Measurements from ENCODE around the gene REC114.
A peak's percentile ranks its signal among the peaks of the same experiment; 100 is the strongest.

REC114 gene

DNA sequence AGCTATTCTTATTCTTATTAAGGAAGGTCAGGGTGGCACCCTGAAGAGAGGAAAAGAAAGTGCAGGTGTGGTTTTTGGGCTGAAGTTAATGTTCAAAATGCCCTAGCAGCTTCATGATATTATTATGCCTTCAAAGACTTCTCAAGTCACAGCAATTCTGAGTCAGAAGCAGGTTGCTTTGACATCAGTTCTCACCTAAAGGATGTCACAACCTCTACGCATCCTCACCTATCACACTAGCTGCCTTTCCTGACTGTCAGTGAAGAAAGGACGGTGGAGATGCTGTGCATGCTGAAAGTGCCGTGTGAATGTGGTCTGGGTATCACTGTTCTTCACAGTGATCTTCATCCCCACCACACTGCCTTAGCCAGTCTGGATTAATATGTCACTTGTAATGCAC is 140.6 kb downstream of the REC114 start:
- no peak for DNase-seq

GRCh38 chr15:73584699-73585420 is 141.9 kb downstream of the REC114 start:
- no peak for DNase-seq

DNA sequence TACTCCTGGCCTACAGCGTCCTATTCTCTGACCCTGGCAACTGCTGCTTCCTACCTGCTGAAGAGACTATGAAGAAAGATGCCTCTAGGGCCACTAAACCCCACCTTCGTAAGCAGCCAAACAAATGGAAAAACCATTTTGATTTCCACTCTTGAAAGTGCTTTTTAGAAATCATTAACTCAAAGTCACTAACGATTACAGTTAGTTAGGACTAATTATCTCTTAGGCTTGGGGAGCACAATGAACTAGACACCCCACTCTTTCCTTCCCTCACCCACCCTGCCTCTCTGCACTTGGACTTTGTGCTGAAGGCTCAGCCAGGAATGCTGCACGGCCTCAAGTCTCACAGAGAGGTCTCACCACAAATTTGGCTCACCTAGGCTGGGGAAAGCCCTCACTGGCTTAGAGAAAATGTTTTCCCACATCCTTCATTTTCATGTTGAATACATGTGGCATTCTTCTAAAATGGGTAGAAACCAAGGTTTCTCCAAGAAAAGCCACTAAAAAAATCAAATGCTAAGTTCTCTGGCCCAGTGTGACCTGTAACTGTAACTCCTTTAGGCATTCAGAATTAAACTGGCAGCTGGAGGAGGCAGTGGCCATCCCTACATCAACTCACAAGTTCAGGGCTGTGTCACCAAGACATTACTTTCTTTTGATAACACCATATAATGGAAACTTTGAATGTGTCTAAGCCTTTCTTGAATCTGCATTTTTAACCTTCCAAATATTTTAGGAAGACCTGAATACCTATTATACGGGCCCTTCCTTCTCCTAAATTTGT is 143.1 kb downstream of the REC114 start:
- DNase-seq: no peak

DNA sequence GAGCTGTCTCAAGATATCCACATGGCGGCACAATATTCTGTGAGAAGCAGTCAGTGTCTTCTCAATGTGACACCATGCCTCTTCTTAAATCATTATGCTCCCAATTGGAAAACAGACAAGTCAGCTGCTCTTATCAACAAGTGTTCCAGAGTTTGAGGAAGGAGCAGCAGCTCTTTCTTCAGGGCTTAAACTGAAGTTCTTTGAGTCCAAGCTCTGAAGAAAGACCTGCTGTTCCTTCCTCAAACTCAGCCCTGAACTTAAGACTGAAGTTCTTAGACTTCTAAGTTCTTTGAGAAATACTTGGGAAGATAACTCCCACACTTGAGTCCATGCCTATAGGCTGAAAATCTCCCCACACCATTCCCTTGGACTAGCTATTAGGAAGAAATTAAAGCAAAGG is 146.8 kb downstream of the REC114 start:
- no peak for DNase-seq

DNA sequence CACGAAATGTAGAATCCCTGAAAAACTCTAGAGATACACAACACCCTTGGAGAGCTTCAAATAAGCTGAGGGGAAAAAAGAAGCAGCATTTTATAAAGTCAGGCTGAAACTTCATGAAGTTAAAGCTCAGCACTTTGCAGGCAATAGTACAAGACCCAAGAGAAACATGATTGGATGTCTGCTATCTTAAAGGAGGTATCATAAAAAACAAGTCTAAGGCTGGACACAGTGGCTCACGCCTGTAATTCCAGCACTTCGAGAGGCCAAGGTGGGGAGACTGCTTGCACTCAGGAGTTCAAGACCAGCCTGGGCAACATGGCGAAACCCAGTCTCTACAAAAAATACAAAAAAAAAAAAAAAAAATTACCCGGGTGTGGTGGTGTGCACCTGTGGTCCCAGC is 147.3 kb downstream of the REC114 start:
- DNase-seq: no peak

DNA sequence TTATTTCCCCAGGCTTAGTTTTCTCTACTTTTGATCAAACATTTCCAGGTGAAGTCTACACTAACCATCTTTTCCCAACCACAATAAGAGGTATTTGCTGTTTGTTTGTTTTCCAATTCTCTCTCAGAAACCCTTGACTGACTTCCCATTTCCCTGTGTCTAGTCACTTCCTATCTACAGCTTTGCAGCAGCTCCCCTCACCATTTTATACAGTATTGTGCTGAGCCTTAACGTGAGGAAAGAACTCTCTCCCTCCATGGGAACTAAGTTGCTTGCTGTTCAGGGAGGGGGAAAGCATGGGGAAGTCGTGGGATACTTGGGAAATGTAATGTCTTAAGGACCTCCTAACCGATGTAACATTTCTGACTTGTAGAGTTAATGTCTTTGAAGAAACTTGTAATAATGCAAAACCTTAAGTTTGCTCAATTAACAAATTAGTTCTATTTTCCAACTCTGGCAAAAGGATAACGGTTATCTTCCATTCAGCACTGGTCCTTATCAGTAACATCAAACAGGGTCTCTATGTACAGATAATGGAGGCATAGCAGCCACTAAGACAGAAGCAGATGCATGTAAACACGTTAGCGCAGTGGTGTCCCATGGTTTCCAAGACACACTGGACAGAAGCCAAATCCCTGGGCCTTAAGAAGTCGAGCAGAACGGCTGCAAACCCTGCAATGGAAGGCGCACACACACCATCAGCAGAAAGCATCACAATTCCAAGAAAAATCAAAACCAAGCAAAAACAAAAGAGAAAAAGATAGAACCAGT is 150.5 kb downstream of the REC114 start:
- DNase-seq: no peak

DNA sequence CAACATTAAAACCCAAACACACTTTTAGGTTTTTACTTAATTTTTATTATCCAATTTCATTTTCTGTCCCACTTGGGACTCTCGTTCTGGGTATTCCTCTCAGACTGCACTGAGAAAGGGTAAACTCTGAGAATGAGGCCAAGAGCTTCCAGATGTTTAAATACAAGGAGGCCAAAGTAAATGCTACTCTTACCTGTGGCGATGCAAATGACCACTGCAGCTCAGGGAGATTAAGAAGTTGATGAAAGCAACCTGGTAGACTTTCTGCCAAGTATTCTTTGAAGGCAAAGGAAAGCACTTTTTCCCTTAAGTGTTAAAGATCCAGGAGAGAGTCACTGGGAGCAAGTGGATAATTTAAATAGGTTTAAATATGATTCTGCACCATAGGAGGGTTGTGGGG is 151.1 kb downstream of the REC114 start:
- no peak for DNase-seq

DNA sequence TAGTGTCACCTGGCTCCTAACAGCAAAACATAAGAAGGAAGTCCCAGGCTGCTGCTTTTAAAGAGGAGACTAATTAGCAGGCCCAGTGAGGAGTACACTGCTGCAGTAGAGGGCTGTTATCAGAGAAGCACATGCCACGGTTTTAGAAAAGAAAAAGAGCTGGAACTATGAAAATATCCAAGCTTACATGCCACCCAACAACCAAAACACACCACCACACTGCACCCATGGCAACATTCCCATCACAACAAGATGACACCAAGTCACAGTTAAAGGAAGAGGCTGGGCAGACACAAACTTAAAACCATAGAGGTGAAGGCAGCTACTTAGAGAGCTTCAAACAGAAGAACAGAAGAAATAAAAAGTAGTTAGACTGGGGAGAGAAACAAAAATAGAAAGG is 153.2 kb downstream of the REC114 start:
- no peak for DNase-seq

- DNase-seq: no peak
Observed at GRCh38 chr15:73597036-73597638, 154.2 kb downstream of the REC114 start.

DNA sequence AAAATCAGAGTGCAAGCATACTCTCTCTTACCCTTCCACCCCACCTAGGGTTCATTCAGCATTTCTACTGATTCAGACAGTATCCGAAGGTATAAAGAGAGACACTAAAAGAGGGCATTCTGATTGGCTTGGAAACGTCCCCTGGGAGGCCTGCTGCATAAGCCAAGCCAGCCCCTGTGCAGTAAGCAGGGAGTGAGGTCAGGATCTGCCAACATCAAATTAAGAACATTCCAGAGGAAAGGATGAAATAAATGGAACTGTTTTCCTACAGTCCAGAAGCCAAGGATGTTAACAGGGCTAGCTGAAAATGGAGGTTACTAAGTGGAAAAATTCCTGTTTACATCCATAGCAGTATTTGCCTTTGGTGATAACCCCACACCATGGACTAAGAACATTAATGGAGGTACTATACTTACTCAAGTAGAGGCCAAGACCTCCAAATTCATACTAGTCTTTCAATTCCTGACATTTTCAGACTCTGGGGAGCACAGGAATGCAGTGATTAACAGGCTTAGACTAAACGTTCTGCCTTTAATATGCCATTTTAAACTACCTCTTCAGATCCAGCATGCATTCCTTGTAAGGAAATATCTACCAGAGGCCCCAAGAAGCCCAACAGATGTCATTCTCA is 155.7 kb downstream of the REC114 start:
- DNase-seq: no peak

- peak; percentile 77 for DNase-seq
Observed at GRCh38 chr15:73599934-73600333, 157.0 kb downstream of the REC114 start.

DNA sequence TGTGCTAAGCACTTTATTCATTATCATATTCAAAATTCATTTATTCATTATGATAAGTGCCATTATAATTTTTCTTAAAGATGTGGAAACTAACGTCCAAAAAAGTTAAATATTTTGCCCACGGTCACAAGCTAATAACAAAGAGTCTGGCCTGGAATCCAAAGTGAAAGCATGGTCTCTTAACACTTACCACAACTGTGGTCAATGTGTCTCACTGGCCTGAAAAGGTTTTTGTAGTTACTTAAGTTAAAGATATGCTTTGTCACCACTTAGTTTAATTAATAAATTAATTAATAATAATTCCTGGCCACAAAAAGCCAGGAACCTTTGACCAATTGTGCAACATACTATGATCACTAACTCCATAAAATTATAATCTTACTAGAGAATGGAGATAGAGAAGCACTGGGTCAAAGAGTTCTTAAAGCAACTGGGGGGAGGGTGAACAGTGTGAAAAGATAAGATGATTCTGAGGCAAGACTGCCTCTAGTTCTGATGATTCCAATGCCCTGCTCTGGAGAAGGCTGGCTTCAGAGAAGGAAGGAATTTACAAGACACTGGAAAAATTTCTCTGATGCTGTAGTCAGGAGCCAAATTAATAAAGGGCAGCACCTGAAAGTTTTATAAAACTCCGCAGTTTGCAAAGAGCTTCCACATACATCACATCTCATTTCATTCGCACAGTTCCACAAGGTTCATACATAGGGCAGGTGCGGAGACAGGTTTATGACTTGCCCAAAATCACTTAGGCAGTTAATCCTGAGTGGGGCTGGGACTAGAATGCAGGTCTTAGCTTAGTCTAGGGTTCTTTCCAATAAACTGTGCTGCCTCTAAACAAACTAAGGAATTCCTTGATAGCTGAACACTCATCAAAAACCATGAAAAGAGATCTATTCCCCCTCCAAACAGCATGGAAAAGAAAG is 157.7 kb downstream of the REC114 start:
- DNase-seq: peak; percentile 57

GRCh38 chr15:73601451-73602445 is 158.8 kb downstream of the REC114 start:
- DNase-seq: peak; percentile 44

- DNase-seq: peak; percentile 25
Observed at GRCh38 chr15:73602446-73602843, 159.5 kb downstream of the REC114 start.

DNA sequence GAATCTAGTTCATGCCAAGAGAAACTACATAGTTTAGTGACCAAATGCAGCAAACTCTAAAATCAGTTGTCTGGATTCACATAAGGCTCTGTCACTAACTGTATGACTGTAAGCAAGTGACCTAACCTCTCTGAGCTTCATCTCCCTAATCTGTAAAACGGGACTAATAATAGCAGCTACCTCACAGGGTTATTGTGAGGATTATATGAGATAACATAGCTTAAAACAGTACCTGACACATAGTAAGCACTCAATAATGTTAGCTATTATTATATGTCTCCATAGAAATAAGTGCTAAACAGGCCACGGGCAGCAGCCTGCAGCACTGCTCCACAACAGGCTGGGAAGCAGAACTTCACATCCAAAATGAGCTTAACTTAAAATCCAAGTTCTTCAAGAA is 160.0 kb downstream of the REC114 start:
- DNase-seq: no peak

DNA sequence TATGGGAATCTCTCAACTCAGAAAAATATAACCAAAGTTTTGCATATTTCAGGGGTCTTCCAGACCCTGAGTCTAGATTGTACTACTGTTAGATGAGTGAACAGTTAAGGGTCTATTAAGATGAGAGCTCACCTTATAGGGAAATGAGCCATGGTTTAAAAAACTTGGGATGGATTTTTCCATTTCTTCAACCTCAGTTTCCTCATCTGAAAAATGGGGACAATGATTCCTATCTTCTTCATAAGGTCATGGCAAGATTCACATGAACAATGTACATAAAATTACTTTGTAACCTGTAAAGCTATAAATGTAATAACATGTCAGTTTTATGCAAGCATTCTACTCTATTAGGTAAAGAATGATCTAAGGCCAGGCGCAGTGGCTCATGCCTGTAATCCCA is 161.5 kb downstream of the REC114 start:
- no peak for DNase-seq

GRCh38 chr15:73605759-73606436 is 162.9 kb downstream of the REC114 start:
- DNase-seq: no peak

DNA sequence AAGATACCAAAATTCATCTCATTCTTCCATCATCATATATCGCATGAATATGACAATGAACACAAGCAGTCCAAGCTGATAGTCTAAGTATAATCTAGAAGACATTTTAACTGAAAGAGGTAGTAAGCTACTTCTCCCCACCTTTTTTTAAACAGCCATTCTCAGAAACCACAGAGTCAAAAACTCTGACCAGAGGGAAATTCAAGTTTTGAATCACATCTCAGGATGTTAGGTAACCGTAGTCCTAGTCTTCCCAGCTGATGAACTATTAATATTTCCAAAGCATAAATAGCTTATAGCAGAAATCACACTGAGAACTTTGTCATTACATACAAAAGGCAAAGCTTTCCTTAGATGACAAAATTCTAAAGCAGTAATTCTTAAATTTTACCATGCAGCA is 164.4 kb downstream of the REC114 start:
- no peak for DNase-seq

DNA sequence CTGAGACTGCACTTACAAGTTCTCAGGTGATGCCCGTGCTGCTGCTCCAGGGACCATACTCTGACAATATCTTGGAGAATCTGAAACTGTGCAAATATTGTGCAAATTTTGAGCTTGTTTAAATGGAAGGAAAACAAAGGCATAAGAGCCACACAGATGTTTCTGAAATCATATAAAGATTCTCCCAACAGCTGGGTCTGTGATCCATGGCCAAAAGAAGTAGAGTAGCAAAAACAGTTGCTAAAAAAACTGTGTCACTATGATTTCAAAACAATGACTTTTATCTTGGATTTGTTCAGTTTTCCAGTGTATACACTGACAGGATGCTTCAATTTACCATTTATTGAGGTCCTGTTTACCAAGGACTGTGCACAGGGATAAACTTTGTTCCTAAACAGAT is 164.9 kb downstream of the REC114 start:
- no peak for DNase-seq

DNA sequence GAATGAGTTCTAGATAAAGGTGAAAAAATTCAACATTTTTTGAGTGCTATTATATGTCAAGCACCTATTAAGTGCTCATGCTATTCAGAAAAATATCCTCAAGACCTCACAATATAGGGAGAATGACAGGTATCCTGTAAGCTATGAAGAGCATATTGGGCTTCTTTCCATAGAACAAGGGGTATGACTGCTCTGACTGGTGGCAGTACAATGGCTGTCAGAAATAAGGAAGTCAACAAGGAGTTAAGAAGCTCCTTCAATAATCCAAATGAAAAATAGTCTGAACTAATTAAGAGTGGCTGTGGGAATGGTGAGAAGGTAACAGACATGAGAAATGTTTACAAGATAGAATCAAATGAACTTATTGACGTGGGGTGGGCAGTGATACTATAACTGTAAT is 165.5 kb downstream of the REC114 start:
- no peak for DNase-seq

All from NCI-H226 (cell line).